GM19035 (cell line): ENCODE data around the gene MOB3A.
"Not testable (repeated sequence)": the region's sequence is repeated elsewhere in the genome, so short reads cannot be mapped to it uniquely, and the experiment has no call there.

Source experiments
- ATAC-seq: cut with Tn5 transposase; IDR thresholded peaks from one replicate; pipeline ENCODE4 v1.9.1; 2021; ENCODE audit not compliant: unreplicated experiment

The MOB3A gene

DNA sequence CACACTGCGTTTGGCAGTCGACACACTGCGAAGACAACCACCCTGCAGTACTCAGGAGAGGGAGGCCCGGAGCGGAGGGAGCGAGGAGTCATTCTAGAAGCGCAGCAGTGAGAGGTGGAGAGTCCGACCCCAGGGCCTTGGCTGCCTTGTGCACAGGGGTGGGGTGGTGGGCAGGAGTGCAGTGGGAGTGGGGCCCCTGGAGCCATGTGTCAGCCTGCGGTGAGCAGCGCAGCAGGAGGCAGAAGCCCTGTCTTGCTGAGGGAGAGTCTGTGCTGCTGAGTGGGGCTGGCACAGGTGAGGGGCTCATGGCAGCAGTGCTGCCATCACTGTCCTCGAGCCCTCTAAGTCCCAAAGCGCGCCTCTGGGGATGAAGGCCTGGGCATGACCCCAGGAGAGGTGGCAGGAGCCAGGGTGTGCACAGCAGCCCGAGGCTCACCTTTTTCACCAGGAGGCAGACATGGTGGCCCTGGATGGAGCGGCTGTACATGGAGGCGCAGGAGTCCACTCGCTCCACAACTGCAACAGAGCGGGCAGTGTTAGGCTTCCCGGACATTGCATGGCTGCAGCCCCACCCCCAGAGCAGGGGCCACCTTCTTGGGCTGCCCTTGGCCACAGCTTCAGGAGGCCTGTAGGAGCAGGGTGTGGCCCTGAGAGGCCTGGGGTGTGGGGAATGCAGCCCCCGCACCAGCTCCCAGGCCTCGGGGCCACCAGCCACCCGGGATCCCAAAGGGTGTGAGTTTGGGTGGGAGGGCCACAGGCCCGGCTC, 12.3 kb upstream of the MOB3A start:
- no peak for ATAC-seq

DNA sequence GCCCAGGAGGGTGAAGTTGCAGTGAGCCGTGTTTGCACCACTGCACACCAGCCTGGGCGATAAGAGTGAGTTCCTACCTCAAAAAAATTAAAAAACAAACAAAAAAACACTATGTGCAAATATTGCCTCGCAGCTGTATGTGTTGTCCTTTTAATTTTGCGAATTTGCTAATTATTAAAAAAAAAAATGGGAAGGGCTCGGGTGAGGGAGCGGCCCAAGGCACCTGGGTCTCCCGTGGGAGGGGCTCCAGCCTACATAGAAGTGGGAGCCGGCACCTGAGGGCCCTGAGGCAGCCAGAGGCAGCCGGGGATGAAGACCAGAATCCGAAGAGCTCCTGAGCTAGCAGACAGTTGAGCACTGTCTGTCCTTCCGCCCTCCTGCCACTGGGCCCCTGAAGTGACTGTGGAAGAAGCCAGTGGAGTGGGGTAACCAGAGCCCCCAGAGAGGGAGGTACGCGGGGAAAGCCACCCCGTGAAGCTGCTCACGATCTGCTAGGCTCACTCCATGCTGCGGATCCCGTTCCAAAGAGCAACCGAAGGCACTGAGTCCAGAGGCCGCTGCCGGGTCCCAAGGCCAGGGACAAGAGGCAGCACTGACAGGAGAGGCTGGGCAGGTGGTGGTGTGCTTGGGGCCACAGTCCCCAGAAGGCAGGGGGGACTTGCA, 7.0 kb upstream of the MOB3A start:
- no peak for ATAC-seq

DNA sequence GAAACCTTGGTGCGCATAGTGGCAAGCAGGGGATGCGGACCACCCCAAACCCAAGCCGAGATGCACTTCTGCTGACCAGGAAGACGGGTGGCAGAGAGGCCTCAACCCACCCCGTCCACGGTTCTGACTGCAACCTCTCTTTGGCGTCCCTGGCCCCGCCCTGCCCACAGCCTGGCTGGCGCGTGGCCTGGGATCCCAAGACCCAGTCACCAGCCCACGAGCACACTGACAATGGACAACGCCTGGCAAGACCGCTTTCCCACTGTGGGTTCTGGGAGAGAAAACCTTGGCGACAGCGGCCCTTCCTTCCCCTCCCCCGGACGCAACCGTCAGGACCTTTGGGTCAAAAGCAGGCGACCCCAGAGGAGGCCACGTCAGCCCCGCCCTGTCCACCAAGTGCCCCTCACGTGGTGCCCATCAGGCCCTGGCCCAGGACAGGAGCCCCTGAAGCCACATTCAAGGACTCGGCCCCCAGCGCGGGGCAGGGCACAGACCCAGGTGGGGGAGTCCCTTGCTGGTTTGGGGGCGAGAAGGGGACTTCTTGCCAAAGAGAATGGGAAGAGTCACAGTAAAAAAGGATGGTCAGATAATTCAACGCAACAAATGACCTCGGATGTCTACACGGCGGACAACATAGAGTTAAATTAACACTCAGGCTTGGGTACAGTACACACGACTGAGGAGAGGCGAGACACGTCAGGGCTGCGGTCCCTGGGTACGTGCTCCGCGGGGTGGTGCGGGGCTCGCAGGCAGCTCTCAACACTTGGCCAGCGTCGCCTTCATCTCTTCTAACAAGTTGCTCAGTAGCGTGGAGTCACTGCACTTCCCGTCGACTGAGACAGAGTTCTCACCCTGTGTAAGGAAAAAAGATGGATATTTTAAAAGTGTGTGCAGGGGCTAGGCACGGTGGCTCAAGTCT, 5.5 kb upstream of the MOB3A start:
- no peak for ATAC-seq

DNA sequence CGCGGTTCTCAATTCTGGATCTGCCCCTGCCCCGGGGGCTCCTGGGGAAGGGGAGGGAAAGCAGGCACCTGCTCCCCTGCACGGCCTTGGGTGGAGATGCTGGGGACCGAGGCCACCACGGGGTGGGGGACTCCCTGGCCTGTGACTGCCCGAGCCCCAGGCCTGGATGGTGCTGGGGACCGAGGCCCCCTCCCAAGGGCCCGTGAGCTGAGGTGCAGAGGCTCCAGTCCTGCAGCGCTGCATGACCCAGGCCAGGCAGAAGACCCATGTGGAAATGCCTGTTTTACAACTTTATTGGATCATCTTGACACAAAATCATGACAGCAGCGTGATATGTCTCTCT, 4.6 kb upstream of the MOB3A start:
- no peak for ATAC-seq

DNA sequence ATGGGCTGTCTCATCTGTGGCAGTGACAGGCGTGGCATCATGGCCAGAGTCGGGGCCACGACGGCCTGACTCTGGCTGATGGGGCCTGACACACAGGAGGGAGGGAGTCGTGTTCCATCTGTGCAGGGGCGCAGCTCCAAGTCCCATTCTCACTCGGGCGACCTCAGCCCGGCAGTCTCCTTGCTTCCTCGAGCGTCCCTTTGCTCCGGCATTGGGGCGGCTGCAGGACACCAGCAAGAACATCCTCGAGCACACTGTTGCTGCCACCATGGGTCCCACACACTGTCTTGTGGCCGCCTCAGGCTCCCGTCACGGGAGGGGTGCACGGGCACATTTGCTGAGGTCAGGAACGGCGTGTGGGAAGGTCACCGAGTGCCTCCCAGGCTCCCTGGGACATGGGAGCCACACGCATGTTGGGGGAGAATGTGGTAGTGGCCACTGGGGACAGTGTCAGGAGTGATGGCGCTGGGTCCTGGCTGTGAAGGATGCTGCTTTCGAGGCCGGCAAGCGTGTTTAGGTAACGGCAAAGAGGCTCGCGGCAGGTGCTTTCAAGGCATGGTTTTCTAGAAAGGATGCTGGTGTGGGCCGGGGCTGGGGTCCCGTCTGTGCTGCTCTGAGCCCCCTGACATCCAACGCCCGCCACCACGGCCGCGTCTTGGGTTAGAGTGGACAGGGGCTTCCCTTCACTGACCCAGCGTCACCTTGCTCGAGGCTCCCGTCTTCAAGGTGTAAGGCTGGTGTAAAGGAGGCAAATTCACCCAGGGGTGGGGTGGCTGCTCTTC, 4.0 kb upstream of the MOB3A start:
- no peak for ATAC-seq

DNA sequence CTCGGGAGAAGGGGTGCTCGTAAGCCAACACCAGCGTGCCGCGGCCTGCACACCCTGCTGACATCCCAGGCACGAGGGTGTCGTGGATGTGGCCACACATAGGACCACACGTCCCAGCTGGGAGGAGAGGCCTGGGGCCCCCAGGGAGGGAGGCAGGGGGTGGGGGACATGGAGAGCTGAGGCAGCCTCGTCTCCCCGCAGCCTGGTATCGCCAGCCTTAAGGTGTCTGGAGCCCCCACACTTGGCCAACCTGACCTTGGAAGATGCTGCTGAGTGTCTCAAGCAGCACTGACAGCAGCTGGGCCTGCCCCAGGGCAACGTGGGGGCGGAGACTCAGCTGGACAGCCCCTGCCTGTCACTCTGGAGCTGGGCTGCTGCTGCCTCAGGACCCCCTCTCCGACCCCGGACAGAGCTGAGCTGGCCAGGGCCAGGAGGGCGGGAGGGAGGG, 3.0 kb upstream of the MOB3A start:
- ATAC-seq, result no peak

DNA sequence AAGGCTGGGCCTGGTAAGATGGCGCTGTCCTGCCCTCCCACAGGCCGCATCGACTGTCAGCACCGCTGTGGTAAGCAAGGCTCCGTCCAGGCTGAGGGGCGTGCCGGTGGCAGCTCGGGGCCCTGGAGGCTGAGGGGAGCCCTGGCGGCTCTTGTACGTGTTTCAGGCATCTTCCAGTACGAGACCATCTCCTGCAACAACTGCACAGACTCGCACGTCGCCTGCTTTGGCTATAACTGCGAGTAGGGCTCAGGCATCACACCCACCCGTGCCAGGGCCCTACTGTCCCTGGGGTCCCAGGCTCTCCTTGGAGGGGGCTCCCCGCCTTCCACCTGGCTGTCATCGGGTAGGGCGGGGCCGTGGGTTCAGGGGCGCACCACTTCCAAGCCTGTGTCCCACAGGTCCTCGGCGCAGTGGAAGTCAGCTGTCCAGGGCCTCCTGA, 1.8 kb upstream of the MOB3A start:
- ATAC-seq, result no peak

DNA sequence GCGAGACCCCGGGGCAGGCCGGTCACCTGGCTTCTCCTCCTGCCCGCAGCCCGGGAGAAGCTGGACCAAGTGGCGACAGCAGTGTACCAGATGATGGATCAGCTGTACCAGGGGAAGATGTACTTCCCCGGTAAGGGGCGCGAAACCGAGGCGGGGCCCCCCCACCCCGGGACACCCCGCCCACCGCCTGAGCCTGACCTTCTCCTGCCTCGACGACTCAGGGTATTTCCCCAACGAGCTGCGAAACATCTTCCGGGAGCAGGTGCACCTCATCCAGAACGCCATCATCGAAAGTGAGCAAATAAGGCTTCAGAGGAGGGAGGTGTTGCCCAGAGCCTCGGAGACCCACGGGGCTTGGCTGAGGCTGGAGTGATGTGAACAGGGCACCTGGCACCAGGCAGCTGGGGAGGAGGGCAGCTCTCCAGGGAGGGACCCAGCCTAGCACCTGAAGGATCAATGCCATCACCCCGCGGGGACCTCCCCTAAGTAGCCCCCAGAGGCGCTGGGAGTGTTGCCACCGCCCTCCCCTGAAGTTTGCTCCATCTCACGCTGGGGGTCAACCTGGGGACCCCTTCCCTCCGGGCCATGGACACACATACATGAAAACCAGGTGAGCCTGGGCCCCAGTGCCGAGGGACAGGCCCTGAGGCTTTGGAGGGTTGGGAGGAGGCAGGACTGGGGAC, 1.2 kb upstream of the MOB3A start:
- ATAC-seq, result peak; percentile 0

DNA sequence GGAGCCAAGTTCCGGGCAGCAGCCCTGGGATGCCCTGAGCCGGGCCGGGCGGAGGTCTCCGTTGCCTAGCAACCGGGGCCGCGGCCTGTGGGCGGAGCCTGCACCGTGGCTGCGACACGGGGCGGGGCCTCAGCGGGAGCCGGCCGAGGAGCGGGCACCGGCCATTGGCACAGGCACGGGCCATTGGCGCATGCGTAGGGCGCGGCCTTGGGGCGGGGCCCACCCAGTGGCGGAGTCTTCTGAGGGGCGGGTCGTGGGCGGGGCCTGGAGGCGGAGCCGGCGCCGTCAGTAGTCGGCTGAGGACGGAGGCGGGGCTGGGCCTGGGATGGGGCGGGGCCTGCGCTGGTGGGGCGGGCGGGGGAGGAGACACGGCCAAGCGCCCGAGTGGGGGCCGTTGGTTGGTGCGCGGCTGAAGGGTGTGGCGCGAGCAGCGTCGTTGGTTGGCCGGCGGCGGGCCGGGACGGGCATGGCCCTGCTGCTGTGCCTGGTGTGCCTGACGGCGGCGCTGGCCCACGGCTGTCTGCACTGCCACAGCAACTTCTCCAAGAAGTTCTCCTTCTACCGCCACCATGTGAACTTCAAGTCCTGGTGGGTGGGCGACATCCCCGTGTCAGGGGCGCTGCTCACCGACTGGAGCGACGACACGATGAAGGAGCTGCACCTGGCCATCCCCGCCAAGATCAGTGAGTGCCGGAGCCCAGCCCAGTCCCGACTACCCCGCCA, 515 bp upstream of the MOB3A start, which contains the start of gene IZUMO4:
TSS of gene IZUMO4 (plus strand) at position 436 of the 723 bp plus-strand sequence. CDS start at position 467, 31 bp downstream.
- ATAC-seq, result peak; percentile 69

DNA sequence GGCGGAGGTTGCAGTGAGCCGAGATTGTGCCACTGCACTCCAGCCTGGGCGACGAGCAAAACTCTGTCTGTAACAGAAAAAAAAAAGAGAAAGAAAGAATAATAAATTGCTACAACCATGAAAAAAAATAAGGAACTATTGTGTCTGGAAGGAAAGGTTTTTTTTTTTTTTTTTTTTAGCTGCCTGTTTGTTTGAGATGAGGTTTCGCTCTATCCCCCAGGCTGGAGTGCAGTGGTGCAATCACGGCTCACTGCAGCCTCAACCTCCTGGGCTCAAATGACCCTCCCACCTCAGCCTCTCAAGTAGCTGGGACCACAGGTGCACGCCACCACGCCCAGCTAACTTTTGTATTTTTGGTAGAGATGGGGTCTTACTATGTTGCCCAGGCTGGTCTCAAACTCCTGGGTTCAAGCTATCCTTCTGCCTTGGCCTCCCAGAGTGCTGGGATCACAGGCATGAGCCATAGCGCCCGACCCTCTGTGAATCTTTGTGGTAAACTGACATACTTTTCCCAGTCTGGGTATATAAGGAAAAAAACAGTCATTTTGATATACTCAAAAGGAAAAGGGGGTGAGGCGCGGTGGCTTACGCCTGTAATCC, 4.1 kb downstream of the MOB3A start:
- ATAC-seq, result not testable (repeated sequence)

DNA sequence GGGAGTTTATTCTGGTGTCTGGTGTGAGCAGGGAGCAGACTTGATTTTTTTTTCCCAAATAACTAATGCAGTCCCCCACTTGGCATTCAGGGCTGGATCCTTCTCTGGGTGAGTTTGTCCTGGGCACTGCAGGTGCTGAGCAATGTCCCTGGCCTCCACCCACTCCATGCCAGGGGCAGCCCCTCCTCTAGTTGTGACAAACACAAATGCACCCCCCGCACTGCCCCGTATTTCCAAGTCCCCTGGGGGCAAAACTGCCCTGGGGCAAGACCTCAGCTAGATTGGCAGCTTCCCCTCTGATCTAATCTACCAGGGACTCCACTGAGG, 6.4 kb downstream of the MOB3A start:
- ATAC-seq, result no peak

DNA sequence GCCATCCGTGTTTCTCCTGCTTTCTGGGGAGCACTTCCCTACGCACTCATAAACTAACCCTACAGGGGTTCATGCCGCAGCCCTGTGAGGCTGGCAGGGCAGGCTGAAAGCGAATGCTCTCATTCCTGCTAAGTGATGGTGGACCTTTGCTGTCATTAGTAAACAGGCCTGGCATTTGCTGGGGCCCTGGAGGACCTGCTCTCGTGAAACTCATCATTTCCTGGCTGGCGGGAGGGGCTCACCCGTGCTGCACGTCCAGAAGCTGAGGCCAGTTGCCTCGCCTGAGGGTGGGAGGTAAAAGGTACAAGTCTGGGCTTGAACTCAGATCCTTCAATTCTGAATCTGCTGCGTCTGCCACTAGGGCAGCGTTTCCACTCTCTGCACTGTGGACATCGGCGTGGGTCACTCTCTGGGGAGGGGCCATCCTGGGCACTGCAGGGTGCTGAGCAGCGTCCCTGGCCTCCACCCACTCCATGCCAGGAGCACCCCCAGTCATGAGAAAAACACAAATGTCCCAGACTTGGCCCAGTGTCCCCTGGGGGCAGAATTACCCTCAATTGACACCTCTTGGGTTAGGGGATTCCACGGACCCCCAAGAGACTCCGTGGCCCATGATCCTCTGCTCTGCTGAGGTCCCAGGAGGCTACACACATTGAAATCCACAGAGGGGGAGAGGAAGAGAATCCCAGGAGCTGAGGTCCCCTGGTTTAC, 7.0 kb downstream of the MOB3A start:
- ATAC-seq, result no peak

DNA sequence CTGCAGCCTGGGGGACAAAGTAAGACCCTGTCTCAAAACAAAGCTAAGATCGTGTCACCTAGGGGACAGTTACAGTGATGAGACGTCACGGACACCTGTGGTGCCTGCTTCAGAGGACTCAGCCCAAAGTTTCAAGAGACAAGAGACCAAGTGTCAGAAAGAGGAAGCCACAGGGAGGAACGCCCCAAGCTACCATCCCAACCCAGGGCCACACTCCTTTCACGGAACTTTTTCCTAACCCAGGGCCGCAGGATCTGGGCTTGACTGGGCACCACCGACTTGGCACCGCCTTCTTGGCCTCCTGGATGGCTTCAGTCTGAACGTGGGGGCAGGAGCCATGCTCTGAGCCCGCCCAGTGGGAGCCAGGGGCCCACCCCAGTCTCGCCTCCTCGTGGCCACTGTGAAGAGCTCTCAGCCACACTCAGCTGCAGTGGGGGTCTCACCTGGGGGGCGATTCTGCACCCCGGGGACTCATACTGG, 8.5 kb downstream of the MOB3A start:
- ATAC-seq, result peak; percentile 23

DNA sequence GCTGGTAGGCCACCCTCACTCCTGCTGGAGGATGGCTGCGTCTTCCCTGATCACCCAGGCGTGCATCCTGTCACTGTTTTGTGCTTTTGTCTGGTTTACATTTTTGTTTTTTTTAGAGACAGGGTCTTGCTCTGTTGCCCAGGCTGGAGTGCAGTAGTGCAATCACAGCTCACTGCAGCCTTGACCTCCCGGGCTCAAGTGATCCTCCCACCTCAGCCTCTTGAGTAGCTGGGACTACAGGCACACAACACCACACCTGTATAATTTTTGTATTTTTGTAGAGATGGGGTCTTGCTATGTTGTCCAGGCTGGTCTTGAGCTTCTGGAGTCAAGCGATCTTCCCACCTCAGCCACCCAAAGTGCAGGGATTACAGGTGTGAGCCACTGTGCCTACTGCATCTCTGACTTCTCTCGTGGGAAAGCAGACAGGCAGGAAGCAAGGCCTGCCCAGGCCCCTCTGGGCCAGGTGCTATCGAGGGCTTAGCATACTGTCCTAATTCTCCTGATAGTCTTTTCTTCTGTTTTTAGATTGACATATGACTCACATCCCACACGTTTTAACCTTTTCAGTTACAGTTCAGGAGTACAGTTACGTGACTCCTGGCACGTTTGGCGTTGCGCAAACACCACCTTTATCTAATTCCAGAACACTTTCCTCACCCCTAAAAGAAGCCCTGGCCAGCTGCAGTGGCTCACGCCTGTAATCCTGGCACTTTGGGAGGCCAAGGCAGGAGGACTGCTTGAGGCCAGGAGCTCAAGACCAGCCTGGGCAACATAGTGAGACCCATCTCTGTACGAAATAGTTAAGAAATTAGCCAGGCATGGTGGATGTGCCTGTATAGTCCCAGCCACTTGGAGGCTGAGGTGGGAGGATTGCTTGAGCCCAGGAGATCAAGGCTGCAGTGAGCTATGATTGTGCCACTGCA, 9.2 kb downstream of the MOB3A start:
- not testable (repeated sequence) for ATAC-seq

DNA sequence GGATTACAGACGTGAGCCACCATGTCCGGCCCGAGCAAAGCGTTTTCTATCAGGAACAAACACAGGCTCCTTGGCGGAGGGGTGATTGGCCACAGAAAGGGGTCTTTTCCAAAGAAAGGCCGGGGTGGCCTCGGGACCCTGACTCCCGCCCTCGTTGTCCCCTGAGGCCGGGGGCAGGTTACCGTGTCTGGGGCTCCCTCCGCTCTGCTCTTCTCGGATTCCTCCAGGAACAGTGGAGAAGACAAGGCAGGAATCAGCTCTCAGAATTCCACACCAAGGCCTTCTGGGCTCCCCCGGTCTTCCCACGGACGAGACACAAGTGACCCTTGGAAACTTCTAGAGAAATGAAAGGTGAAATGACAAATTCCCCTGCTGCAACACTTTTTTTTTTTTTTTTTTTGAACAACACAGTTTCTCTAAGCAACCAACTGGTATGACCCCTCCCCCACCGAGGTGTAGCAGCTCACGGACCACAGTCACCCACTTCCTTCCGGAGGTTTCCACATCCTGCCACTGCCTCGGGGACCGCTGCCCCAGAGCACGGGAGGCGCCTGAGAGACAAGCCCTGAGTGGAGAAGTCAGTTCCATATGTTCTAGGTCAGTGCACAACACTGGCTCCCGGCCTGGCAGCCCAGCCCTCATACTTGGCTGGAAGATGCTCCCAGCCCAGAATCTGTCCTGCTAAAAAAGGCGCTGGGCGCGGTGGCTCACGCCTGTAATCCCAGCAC, 11.0 kb downstream of the MOB3A start:
- ATAC-seq, result peak; percentile 40

DNA sequence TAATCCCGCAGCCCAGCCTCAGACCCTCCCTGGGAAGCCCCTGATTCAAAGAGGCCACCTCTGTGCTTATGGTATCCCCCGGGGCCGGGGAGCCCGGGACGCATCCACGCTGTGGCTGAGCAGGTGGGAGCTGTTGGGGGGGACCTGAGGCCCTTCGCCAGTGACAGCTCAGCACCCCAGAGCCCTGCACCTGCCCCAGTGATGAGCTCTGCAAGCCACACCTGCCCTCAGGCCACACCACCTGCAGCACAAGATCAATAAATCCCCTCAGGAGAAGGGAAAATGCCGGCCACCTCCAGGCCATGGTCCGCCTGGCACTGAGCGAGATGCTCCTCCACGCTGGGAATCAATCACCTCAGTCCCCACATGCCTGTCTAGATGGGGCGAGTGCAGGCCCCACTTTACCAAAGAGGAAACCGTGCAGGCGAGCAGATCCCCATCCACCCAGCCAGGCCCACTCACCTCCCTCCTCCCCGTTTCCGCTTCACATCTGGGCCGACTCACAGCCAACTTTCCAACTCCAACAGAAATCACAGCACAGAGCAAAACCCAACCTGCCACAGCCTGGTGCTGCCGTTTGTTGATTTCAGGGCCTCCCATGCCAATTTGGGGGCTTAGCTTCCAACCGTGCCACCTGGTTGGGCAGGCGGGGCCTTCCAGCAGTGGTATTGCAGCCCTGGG, 12.8 kb downstream of the MOB3A start:
- no peak for ATAC-seq
